ENCODE data around the gene BTAF1. TPM values are rescaled to one million over a fixed set of nuclear protein-coding genes. Genes with fewer than 3 reads are reported as not detected.
A peak's percentile ranks its signal among the peaks of the same experiment; 100 is the strongest.

BTAF1 gene
- total and polyA plus RNA-seq, 8 donors: 2.3 to 146 (median 32.9) TPM

DNA sequence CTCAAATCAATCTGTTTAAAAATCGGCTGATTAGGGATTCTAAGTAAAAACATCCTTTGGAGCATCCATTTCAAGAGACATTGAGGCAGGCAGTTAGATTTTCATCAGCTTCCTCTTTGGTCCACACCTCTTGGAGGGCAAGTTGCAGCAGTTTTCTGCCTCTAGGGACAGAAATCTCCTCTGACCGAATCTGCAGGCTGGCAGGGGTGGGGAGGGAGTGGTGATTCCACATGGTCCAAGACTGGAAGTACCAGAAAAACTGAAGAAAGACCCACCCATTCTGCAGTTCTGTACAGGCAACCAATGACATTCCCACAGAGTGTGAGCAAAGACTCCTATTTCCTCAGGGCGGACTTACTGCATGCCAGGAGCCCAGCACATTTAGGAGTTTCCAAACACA, 43.3 kb upstream of the BTAF1 start:
- peak in 1 of 2 donors; percentile 64 for DNase-seq
- H3K4me3 ChIP-seq: no peak overlapping the region
- no peaks in the 10 kb centered on the region for H3K9me3 ChIP-seq
- intact Hi-C loops (cut with DNase I; ENCODE audit: low total_unique reads): no loop called here
- peaks cover 5 to 32% (median 17%) of the 10 kb centered on the region in 4 donors for H3K4me1 ChIP-seq
- no peak overlapping the region for H3K27ac ChIP-seq
- WGBS, 5 donors: 18 to 34% (median 28%) methylated on average over 3 of the region's 3 CpGs
- H3K36me3 ChIP-seq: no peaks in the 10 kb centered on the region
- TF ChIP-seq POLR2AphosphoS5 (IDR thresholded peaks at IDR 0.05): no peak
- TF ChIP-seq, protein P1, sequence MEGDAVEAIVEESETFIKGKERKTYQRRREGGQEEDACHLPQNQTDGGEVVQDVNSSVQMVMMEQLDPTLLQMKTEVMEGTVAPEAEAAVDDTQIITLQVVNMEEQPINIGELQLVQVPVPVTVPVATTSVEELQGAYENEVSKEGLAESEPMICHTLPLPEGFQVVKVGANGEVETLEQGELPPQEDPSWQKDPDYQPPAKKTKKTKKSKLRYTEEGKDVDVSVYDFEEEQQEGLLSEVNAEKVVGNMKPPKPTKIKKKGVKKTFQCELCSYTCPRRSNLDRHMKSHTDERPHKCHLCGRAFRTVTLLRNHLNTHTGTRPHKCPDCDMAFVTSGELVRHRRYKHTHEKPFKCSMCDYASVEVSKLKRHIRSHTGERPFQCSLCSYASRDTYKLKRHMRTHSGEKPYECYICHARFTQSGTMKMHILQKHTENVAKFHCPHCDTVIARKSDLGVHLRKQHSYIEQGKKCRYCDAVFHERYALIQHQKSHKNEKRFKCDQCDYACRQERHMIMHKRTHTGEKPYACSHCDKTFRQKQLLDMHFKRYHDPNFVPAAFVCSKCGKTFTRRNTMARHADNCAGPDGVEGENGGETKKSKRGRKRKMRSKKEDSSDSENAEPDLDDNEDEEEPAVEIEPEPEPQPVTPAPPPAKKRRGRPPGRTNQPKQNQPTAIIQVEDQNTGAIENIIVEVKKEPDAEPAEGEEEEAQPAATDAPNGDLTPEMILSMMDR (IDR thresholded peaks at IDR 0.05): no peak
- no peak for TF ChIP-seq EP300 (IDR thresholded peaks at IDR 0.05)
- TF ChIP-seq POLR2A (IDR thresholded peaks at IDR 0.05): no peak
- H3K27me3 ChIP-seq: no peaks in the 10 kb centered on the region

DNA sequence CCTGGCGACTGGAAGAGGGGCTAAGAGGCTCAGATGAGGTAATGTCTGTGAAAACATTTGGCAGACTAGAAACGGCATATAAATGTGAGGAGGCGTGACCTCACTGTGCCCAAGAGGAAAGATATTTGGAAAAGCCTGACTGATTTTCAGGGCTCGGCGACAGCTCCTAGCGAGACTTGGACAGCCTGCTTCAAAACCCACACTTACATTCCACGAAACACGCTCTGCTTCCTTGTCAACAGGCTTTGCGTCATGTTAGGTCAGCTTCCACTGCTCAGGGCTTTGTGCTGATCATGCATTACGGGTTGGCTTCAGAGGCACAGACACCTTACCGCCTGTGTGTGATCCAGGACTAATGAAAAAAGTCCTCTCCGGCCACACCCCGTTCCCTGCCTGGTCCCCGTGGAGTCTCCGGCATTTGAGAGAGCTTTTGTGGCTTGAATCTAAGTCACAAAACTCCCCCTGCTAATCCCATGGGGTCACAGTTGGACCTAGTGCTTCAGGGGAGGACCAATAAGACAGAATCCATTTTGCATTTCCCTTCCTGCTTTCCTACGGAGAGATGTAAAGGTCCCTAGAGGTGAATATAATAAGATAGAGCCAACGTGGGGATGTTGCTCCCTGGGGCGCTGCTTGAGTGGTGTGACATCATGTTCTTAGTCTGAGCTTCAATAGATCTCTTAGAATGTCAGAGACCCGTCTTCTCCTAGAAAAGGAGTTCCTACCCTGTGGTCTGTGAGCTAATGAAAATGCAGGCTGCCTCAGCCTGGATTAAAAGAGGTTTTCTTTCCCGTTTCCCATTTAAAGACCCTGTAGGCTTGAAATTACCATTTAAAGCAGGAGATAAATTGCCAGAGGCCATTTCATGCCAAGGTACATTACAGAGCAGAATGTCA, 39.8 kb upstream of the BTAF1 start:
- peaks cover 13 to 42% (median 31%) of the 10 kb centered on the region in 4 donors for H3K4me1 ChIP-seq
- DNase-seq: peak; percentile 43 to 87
- H3K27ac ChIP-seq: peak overlapping the region in 4 of 5 donors; percentile 18 to 61 (median 25)
- peak overlapping the region in 1 of 4 donors; percentile 5 for H3K4me3 ChIP-seq
- no peaks in the 10 kb centered on the region for H3K9me3 ChIP-seq
- WGBS, 5 donors: 27 to 36% (median 30%) methylated on average over 20 of the region's 20 CpGs
- H3K27me3 ChIP-seq: peaks cover 0 to 7% (median 7%) of the 10 kb centered on the region in 3 donors
- no peaks in the 10 kb centered on the region for H3K36me3 ChIP-seq
- intact Hi-C loops (cut with DNase I; ENCODE audit: low total_unique reads): no loop called here
- TF ChIP-seq EP300 (IDR thresholded peaks at IDR 0.05): no peak
- TF ChIP-seq POLR2AphosphoS5 (IDR thresholded peaks at IDR 0.05): peak in 2 of 3 donors; percentile 43 to 69
- TF ChIP-seq, protein P1 (IDR thresholded peaks at IDR 0.05): no peak
- TF ChIP-seq POLR2A (IDR thresholded peaks at IDR 0.05): no peak

DNA sequence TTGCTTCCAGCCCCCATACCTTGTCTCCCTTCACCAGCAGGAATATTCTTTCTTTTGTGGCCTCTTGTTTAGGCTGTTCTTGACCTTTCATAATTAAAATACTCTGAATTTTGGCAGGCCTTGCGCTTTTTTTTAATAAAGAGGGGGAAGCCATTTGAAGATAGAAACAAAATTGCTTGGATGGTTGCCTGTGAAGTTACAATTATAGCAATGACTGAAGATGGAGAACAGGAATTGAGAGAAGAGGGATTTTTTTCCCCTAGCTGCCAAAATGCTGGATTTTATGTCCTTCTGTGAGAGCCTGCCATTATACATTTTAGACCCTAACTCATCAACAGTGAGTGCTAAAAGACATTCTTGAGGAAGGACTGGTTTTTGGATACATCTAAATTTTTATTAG, 39.0 kb upstream of the BTAF1 start:
- TF ChIP-seq EP300 (IDR thresholded peaks at IDR 0.05) (no peak), POLR2AphosphoS5 (IDR thresholded peaks at IDR 0.05) (no peak), POLR2A (IDR thresholded peaks at IDR 0.05) (no peak)
- TF ChIP-seq, protein P1 (IDR thresholded peaks at IDR 0.05): no peak
- peaks cover 13 to 42% (median 31%) of the 10 kb centered on the region in 4 donors for H3K4me1 ChIP-seq
- H3K36me3 ChIP-seq: no peaks in the 10 kb centered on the region
- H3K4me3 ChIP-seq: no peak overlapping the region
- peak overlapping the region in 3 of 5 donors; percentile 23 to 61 (median 27) for H3K27ac ChIP-seq
- peaks cover 0 to 7% (median 7%) of the 10 kb centered on the region in 3 donors for H3K27me3 ChIP-seq
- no peak for DNase-seq
- 68 to 88% (median 77%) methylated on average over 1 of the region's 1 CpG for WGBS, 5 donors
- intact Hi-C loops (cut with DNase I; ENCODE audit: low total_unique reads): no loop called here
- no peaks in the 10 kb centered on the region for H3K9me3 ChIP-seq

DNA sequence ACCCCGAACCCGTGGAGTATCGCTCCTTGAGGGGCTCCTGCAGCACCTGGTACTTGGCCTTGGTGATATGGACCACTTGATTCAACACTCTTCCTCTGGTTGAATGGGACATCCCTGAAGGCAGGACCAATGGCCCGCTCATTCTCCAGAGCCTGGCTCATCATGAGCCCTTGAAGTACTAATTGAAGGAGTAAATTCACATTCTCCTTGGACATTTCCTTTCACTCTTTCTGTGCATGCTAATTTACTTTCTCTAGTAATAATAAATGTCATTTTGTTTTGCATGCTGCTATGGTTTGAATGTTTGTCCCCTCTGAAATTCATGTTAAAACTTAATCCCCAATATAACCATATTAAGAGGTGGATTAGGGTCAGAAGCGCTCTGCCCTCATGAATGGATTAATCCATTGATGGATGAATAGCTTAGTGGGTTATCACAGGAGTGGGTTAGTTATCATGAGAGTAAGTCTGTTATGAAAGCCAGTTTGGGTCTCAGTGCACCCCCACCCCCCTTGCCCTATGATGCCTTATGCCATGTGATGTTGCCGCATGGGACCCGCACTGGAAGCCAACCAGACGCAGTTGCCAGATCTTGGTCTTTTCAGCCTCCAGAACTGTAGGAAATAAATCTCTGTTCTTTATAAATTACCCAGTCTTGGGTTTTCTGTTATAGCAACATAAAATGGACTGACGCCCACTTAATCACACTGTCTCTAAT, 38.0 kb upstream of the BTAF1 start:
- DNase-seq: no peak
- TF ChIP-seq, protein P1 (IDR thresholded peaks at IDR 0.05): no peak
- no peak for TF ChIP-seq POLR2A (IDR thresholded peaks at IDR 0.05)
- TF ChIP-seq EP300 (IDR thresholded peaks at IDR 0.05): no peak
- no peak for TF ChIP-seq POLR2AphosphoS5 (IDR thresholded peaks at IDR 0.05)
- peaks cover 0 to 7% (median 7%) of the 10 kb centered on the region in 3 donors for H3K27me3 ChIP-seq
- H3K9me3 ChIP-seq: no peaks in the 10 kb centered on the region
- H3K4me3 ChIP-seq: no peak overlapping the region
- no peaks in the 10 kb centered on the region for H3K36me3 ChIP-seq
- H3K4me1 ChIP-seq: peaks cover 13 to 34% (median 23%) of the 10 kb centered on the region in 4 donors
- no peak overlapping the region for H3K27ac ChIP-seq
- intact Hi-C loops (cut with DNase I; ENCODE audit: low total_unique reads): no loop called here
- 92 to 98% (median 98%) methylated on average over 9 of the region's 9 CpGs for WGBS, 5 donors

Measured in stomach (tissue), 9 donors.